ENCODE data around the gene GPAT2. TPM values are rescaled to one million over a fixed set of nuclear protein-coding genes. Genes with fewer than 3 reads are reported as not detected.

Gene GPAT2
- total and polyA plus RNA-seq, 2 of the 4 experiments (the other 2 are of a cell fraction) = 0.36 to 0.53 TPM

DNA sequence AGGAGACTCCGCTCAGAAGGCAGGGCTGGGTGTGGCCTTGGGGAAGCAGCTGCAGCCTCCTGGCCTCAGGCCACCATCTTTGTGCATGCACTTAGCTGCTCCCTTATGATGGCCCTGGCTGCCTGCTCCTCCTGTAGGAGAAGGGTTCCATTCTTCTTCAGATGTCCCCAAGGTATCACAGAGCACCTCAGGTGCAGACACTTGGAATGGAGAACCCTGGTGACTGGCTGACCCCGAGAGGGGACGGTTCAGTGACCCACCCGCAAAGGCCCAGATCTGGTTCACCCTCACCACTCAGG lies 9.6 kb downstream of the GPAT2 start:
- H3K23ac ChIP-seq (ENCODE audit: low read depth, low read length) = no peak overlapping the region
- no peak overlapping the region for H2AK9ac ChIP-seq (replicated peaks; ENCODE audit: low read depth, low read length, poor library complexity)

More for the DNA sequence above, 9.6 kb downstream of the GPAT2 start:
- no peak for TF ChIP-seq CHD1 (IDR thresholded peaks at IDR 0.05; ENCODE audit: low read depth, low read length)
- TF ChIP-seq MAZ (IDR thresholded peaks at IDR 0.05; ENCODE audit: borderline replicate concordance, low read depth, low read length) = no peak
- no peak for TF ChIP-seq CEBPB (IDR thresholded peaks at IDR 0.05; ENCODE audit: low read depth, low read length)
- TF ChIP-seq POLR2A (IDR thresholded peaks at IDR 0.05; ENCODE audit: low read depth, low read length) = no peak
- TF ChIP-seq NFE2L2 (IDR thresholded peaks at IDR 0.05; ENCODE audit: low read depth, low read length) = no peak
- TF ChIP-seq, protein P1, sequence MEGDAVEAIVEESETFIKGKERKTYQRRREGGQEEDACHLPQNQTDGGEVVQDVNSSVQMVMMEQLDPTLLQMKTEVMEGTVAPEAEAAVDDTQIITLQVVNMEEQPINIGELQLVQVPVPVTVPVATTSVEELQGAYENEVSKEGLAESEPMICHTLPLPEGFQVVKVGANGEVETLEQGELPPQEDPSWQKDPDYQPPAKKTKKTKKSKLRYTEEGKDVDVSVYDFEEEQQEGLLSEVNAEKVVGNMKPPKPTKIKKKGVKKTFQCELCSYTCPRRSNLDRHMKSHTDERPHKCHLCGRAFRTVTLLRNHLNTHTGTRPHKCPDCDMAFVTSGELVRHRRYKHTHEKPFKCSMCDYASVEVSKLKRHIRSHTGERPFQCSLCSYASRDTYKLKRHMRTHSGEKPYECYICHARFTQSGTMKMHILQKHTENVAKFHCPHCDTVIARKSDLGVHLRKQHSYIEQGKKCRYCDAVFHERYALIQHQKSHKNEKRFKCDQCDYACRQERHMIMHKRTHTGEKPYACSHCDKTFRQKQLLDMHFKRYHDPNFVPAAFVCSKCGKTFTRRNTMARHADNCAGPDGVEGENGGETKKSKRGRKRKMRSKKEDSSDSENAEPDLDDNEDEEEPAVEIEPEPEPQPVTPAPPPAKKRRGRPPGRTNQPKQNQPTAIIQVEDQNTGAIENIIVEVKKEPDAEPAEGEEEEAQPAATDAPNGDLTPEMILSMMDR (conservative IDR thresholded peaks at IDR 0.05; ENCODE audit: low read depth, low read length) = no peak
- TF ChIP-seq RFX5 (IDR thresholded peaks at IDR 0.05; ENCODE audit: low read depth, low read length) = no peak
- H2BK15ac ChIP-seq (ENCODE audit: low read depth, low read length) = no peak overlapping the region
- H3K14ac ChIP-seq (replicated peaks; ENCODE audit: low read depth, low read length) = no peak overlapping the region
- no peak overlapping the region for H2AK5ac ChIP-seq (ENCODE audit: low read depth, low read length)
- dilution Hi-C loops (cut with HindIII; ENCODE audit: low sequenced_read_pairs, unreplicated experiment) = no loop called here
- H3K56ac ChIP-seq (ENCODE audit: extremely low read depth, insufficient read depth, low read length) = no peak overlapping the region
- no peaks in the 10 kb centered on the region for H3K79me1 ChIP-seq (ENCODE audit: low read depth in 1 of 2, low read length in 2 of 2)
- no peak overlapping the region for H3K4me3 ChIP-seq (ENCODE audit: insufficient read depth, low read depth, low read length)
- no CpG with 5 or more reads among the region's 4 CpGs for WGBS, 2 experiments (ENCODE audit: extremely low coverage in 2 of 2, insufficient read length in 1 of 2)
- H4K91ac ChIP-seq (ENCODE audit: insufficient read depth, low read depth, low read length) = no peak overlapping the region
- H3K9me3 ChIP-seq (ENCODE audit: control insufficient read depth, insufficient read depth, low read length) = no peaks in the 10 kb centered on the region
- no peak overlapping the region for H2BK20ac ChIP-seq (ENCODE audit: low read depth, low read length)
- no peak overlapping the region for H2BK120ac ChIP-seq (ENCODE audit: low read depth, low read length)
- DNase-seq (no peak), ATAC-seq (ENCODE audit: low read depth) (no peak)
- no peaks in the 10 kb centered on the region for H3K36me3 ChIP-seq (ENCODE audit: control insufficient read depth, insufficient read depth, low read length)
- POLR2A ChIA-PET (ENCODE audit: unreplicated experiment) = no interaction called here
- no peaks in the 10 kb centered on the region for H3K27me3 ChIP-seq (ENCODE audit: control insufficient read depth, insufficient read depth, low read length)
- no peak overlapping the region for H3K27ac ChIP-seq (ENCODE audit: insufficient read depth, low read length)
- intact Hi-C loops (cut with micrococcal nuclease) = no loop called here
- H3K4me2 ChIP-seq (ENCODE audit: low read depth, low read length) = no peak overlapping the region
- H3K9ac ChIP-seq (ENCODE audit: low read depth, low read length) = no peak overlapping the region
- H3K4me1 ChIP-seq (ENCODE audit: control insufficient read depth, insufficient read depth, low read length) = no peaks in the 10 kb centered on the region
- H3K4ac ChIP-seq (ENCODE audit: low read depth, low read length) = no peak overlapping the region
- H4K5ac ChIP-seq (ENCODE audit: low read depth, low read length) = no peak overlapping the region
- H3K9me1 ChIP-seq (ENCODE audit: insufficient read depth, low read length) = no peaks in the 10 kb centered on the region
- no TSS peak for BruUV-seq (replicated peaks)
- in situ Hi-C loops (cut with MboI; ENCODE audit: low sequenced_read_pairs) = no loop called here
- CTCF ChIA-PET = no interaction called here
- H4K8ac ChIP-seq (ENCODE audit: low read depth in 2 of 2, low read length in 2 of 2) = no peak overlapping the region
- H3K18ac ChIP-seq (ENCODE audit: low read depth, low read length) = no peak overlapping the region
- H4K20me1 ChIP-seq (ENCODE audit: insufficient read depth, low read length) = no peaks in the 10 kb centered on the region
- no peak overlapping the region for H2AFZ ChIP-seq (replicated peaks; ENCODE audit: low read length, poor library complexity)
- H2BK5ac ChIP-seq (ENCODE audit: low read depth, low read length, poor library complexity, severe bottlenecking) = no peak overlapping the region

Measured in IMR-90 (cell line).